GM10266 (cell line): ENCODE results near the gene MYO1D.

Experiments used
- DNase-seq: peaks from one replicate; pipeline ENCODE4 v3.0.0; 2012; ENCODE audit errors: extremely low spot score
- CTCF ChIP-seq: IDR thresholded peaks from 2 replicates; pipeline ENCODE4 v1.5.1; 2012; ENCODE audit warnings: mild to moderate bottlenecking, low read depth; ENCODE audit not compliant: control insufficient read depth, insufficient read depth; ENCODE audit errors: missing control alignments

Gene MYO1D

GRCh38 chr17:32471652-32472051 is 405.3 kb downstream of the MYO1D start:
- no peak for DNase-seq
- no peak for TF ChIP-seq CTCF

GRCh38 chr17:32470405-32471167 is 406.3 kb downstream of the MYO1D start:
- DNase-seq = no peak
- TF ChIP-seq CTCF = no peak

GRCh38 chr17:32467949-32468348 is 409.0 kb downstream of the MYO1D start:
- no peak for TF ChIP-seq CTCF
- no peak for DNase-seq

GRCh38 chr17:32464374-32464773 is 412.6 kb downstream of the MYO1D start:
- no peak for TF ChIP-seq CTCF
- DNase-seq = no peak

GRCh38 chr17:32463304-32463703 is 413.6 kb downstream of the MYO1D start:
- no peak for TF ChIP-seq CTCF

GRCh38 chr17:32461853-32462617 is 414.9 kb downstream of the MYO1D start:
- TF ChIP-seq CTCF = peak; percentile 34

More at GRCh38 chr17:32463304-32463703, 413.6 kb downstream of the MYO1D start:
- DNase-seq = no peak

GRCh38 chr17:32461498-32461852 is 415.4 kb downstream of the MYO1D start:
- no peak for DNase-seq
- no peak for TF ChIP-seq CTCF

More at GRCh38 chr17:32461853-32462617, 414.9 kb downstream of the MYO1D start:
- peak; percentile 36 for DNase-seq
